ENCODE data around the gene CACNB1.

Gene CACNB1

DNA sequence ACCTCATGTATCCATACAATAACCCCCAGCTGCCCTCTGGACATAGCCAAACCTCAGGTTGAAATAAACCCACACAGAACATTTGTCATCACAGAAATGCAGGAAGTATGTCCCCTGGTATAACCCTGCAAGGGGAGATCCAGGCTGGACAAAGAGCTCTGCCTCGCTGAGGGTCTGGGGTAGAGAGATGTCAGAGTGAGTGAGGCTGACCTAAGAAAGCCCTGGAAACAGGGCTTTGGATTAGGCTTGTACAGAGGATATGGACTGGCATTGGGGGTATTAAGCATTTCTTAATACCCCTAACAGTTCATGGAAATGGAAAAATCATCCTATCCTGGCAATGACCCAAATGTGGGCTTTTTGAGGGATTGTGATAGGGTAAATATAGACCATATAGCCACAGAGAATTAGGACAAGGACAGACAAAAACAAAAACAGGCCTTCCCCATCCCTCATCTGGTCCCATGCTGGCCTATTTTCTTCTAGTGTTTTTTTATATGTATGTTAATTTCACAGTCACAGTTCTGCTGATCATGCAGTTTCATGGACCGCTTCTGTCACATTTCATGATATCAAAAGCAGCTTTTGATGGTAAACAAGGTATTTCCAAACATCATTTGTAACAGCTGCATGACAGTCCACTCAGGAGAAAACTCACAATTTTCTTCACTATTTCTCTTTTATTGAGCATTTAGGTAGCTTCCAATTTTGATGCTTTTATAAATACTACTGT lies 72.2 kb downstream of the CACNB1 start:
- DNase-seq (ENCODE audit: low read depth): no peak
- no peak overlapping the region for H3K4me3 ChIP-seq (ENCODE audit: low read depth, low read length)
- TF ChIP-seq, protein P1, sequence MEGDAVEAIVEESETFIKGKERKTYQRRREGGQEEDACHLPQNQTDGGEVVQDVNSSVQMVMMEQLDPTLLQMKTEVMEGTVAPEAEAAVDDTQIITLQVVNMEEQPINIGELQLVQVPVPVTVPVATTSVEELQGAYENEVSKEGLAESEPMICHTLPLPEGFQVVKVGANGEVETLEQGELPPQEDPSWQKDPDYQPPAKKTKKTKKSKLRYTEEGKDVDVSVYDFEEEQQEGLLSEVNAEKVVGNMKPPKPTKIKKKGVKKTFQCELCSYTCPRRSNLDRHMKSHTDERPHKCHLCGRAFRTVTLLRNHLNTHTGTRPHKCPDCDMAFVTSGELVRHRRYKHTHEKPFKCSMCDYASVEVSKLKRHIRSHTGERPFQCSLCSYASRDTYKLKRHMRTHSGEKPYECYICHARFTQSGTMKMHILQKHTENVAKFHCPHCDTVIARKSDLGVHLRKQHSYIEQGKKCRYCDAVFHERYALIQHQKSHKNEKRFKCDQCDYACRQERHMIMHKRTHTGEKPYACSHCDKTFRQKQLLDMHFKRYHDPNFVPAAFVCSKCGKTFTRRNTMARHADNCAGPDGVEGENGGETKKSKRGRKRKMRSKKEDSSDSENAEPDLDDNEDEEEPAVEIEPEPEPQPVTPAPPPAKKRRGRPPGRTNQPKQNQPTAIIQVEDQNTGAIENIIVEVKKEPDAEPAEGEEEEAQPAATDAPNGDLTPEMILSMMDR (IDR thresholded peaks at IDR 0.05; ENCODE audit: low read depth, low read length, missing control alignments): no peak

DNA sequence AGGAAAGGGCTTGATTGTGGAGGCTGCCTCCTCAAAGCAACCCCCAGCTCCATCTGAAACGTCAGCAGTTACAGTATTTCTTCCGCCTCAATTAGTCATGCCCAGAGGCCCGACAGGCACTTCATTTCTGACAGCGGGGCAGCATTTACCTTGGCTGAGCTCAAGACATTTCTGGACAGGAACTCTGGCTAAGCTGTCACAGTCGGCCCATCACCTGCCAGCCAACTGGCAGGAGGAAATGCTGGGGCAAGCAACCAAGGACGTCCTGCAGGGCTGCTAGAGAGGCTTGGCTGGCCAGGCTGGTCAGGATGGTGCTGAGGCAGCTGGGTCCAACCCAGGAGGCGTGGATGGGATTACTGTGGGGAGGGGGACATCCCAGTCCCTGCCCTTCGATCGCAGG lies 73.8 kb downstream of the CACNB1 start:
- TF ChIP-seq, protein P1 (IDR thresholded peaks at IDR 0.05; ENCODE audit: low read depth, low read length, missing control alignments): no peak
- no peak overlapping the region for H3K4me3 ChIP-seq (ENCODE audit: low read depth, low read length)
- DNase-seq (ENCODE audit: low read depth): no peak

All from GM12864 (cell line).